ENCODE measurements around the gene CKAP4. TPM values are rescaled to one million over a fixed set of nuclear protein-coding genes. Genes with fewer than 3 reads are reported as not detected.
A peak's percentile ranks its signal among the peaks of the same experiment; 100 is the strongest.

The CKAP4 gene
- total and polyA plus RNA-seq, 2 experiments from 2014 or later, result 151 to 258 TPM

DNA sequence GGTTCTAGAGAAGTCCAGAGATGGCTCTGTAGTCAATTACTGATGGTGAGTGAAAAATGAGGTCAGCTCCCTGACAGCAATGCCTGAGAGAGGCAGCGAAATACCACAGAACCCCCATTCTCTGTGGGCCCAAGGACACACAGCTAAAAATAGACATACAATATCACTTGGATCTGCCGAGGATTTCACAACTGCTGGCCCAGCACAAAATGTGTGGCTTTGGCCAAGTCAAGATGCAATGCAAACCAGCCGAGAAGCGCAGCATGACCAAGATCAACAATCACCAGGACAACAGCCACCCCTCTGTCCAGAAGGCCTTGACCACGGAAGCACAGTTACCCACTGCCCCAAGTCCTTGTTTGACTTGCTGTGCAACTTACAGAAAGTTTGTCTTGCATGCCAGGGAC is 52.2 kb downstream of the CKAP4 start:
- Histone ChIP-seq H3K27me3 (no peaks in the 10 kb centered on the region), H3K4me1 (ENCODE audit: insufficient read depth) (peaks cover 3% of the 10 kb centered on the region), H3K27ac (no peak overlapping the region), H3K36me3 (replicated peaks; ENCODE audit: insufficient read depth, low read depth) (no peaks in the 10 kb centered on the region), H4K20me1 (ENCODE audit: insufficient read depth, poor library complexity, severe bottlenecking) (no peaks in the 10 kb centered on the region), H3K9me2 (replicated peaks; ENCODE audit: insufficient read depth) (no peaks in the 10 kb centered on the region), H3K9me3 (ENCODE audit: low read depth) (no peaks in the 10 kb centered on the region), H3K4me2 (no peak overlapping the region), H3K79me2 (no peaks in the 10 kb centered on the region), H3K4me3 (no peak overlapping the region), H2AFZ (no peak overlapping the region)
- 60% methylated on average over 5 of the region's 5 CpGs for WGBS (ENCODE audit: low lambda C conversion rate, missing lambda C conversion rate)
- peak; percentile 9 for DNase-seq (ENCODE audit: low spot score)
- no peak for TF ChIP-seq EZH2 (IDR thresholded peaks at IDR 0.05; ENCODE audit: borderline replicate concordance)
- no peak for TF ChIP-seq CTCF (IDR thresholded peaks at IDR 0.05; ENCODE audit: poor library complexity)
- TF ChIP-seq EZH2phosphoT487 (IDR thresholded peaks at IDR 0.05; ENCODE audit: low read depth, severe bottlenecking, unreplicated experiment), result no peak

DNA sequence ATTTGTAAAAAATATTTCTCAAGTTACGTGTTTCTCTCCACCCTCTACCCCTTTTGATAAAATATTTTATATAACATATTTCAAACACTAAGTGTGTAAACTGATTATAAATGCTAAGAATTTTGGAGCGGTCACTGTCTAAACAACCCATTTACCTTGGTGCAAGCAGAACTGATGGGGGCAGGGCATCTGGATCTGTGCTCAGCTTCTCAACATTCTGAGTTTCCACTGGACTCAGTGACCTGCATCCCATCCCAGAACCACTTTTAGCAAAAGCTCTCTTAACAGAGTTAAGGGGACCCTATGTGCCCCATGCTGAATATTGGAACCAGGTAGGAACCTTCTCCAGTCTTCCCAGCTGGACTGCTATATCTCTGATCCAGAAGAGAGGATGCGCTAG is 53.5 kb downstream of the CKAP4 start:
- Histone ChIP-seq H3K9me3 (ENCODE audit: low read depth) (no peaks in the 10 kb centered on the region), H4K20me1 (ENCODE audit: insufficient read depth, poor library complexity, severe bottlenecking) (no peaks in the 10 kb centered on the region), H3K79me2 (no peaks in the 10 kb centered on the region), H2AFZ (no peak overlapping the region), H3K27me3 (no peaks in the 10 kb centered on the region), H3K27ac (no peak overlapping the region), H3K4me3 (no peak overlapping the region), H3K9me2 (replicated peaks; ENCODE audit: insufficient read depth) (no peaks in the 10 kb centered on the region), H3K4me2 (no peak overlapping the region), H3K36me3 (replicated peaks; ENCODE audit: insufficient read depth, low read depth) (no peaks in the 10 kb centered on the region), H3K4me1 (ENCODE audit: insufficient read depth) (peaks cover 3% of the 10 kb centered on the region)
- TF ChIP-seq EZH2phosphoT487 (IDR thresholded peaks at IDR 0.05; ENCODE audit: low read depth, severe bottlenecking, unreplicated experiment) (no peak), CTCF (IDR thresholded peaks at IDR 0.05; ENCODE audit: poor library complexity) (no peak), EZH2 (IDR thresholded peaks at IDR 0.05; ENCODE audit: borderline replicate concordance) (no peak)
- WGBS (ENCODE audit: low lambda C conversion rate, missing lambda C conversion rate), result 99% methylated on average over 3 of the region's 3 CpGs
- no peak for DNase-seq (ENCODE audit: low spot score)

GRCh38 chr12:106193394-106194215 is 54.2 kb downstream of the CKAP4 start:
- H3K79me2 ChIP-seq, result no peaks in the 10 kb centered on the region
- no peak overlapping the region for H3K4me3 ChIP-seq
- no peaks in the 10 kb centered on the region for H3K36me3 ChIP-seq (replicated peaks; ENCODE audit: insufficient read depth, low read depth)
- no peak for TF ChIP-seq EZH2 (IDR thresholded peaks at IDR 0.05; ENCODE audit: borderline replicate concordance)
- no peak for TF ChIP-seq CTCF (IDR thresholded peaks at IDR 0.05; ENCODE audit: poor library complexity)
- no peak for TF ChIP-seq EZH2phosphoT487 (IDR thresholded peaks at IDR 0.05; ENCODE audit: low read depth, severe bottlenecking, unreplicated experiment)
- H4K20me1 ChIP-seq (ENCODE audit: insufficient read depth, poor library complexity, severe bottlenecking), result no peaks in the 10 kb centered on the region
- peaks cover 3% of the 10 kb centered on the region for H3K4me1 ChIP-seq (ENCODE audit: insufficient read depth)
- no peaks in the 10 kb centered on the region for H3K9me2 ChIP-seq (replicated peaks; ENCODE audit: insufficient read depth)
- no peak overlapping the region for H2AFZ ChIP-seq
- no peak overlapping the region for H3K27ac ChIP-seq
- no peak overlapping the region for H3K4me2 ChIP-seq
- H3K9me3 ChIP-seq (ENCODE audit: low read depth), result no peaks in the 10 kb centered on the region
- 87% methylated on average over 10 of the region's 10 CpGs for WGBS (ENCODE audit: low lambda C conversion rate, missing lambda C conversion rate)
- no peaks in the 10 kb centered on the region for H3K27me3 ChIP-seq
- no peak for DNase-seq (ENCODE audit: low spot score)

Measured in hepatocyte (in vitro differentiated cells).